ENCODE data around the gene FSIP1.
"Not testable (repeated sequence)": the region's sequence is repeated elsewhere in the genome, so short reads cannot be mapped to it uniquely, and the experiment has no call there.

FSIP1 gene

DNA sequence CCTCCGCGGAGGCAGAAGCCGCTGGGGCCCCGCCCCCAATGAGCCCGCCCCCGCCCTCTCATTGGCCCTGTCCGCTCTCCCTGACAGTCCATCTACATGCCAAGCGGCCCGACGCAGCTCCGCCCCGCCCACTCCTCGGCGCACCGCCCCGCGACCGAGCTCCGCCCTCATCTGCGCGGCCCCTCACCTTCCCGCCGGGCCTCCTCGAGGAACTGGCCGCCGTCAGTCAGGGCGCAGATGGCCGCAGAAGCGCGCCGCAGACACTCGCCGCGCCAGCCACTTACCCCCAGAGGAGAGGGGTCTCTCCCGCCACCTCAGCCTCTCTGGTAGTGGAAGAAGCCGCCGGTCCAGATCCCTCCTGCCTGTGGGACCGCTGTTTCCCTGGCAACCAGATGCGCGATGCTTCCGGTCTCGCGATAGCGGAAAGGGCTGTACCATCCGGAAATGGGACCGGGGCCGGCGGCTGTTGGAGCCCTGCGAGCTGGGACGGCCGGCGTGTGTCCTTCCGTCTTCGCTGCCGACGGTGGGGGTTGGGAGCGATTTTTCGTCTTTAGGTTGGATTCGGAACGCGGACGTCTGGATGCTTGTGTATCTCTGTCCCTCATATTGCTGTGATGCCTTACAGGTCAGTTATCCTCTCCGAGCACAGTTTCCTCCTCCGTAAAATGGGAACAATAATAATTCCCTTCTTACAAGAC, at the start of gene FSIP1:
FSIP1 (minus strand) TSS at position 401 of the 698 bp plus-strand sequence. CDS start 6,317 bp downstream, outside the sequence.
- peak; percentile 94 for DNase-seq

DNA sequence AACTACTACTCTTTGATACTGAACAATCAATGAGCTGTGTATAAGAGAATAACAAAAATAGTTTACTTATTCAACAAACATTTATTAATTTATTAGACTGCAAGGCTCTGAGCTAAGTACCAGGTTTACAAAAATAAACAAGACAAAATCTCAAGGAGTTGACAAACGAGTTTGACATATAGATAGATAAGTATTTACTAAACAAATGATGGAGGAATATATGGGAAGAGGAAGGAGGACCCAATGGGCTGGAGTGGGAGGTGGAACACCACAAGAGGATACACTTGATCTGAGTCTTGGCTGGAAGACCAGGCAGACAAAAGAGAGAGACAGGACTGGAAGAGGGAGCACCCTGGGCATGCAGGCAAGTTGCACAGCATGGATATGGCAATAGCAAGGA, 47.5 kb upstream of the FSIP1 start:
- DNase-seq = no peak

DNA sequence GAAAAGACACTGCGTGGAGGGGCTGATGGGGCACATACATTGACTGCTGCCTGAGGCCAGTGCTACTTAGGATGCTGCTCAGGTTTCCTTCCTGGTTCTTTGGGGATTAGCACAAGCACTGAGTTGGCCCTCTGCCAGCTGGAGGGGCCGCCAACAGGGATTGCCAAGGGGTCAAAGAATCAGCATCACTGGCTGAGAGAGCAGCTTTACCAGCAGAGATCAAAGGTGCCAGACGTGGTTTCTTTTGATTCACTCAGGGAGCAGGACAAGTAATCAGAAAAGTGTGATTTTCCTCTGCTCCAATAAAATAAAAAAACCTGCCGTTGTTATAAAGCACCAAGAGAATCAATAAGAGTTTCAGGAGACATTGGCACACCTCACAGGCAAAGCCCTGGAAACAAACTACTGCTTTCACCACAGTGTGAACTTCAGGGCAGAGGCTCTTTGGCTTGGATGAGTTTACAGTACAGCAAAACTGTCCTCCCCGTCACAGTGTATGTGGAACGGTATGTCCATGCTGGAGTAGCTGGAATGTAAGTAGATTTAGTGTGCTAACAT, 45.8 kb upstream of the FSIP1 start:
- DNase-seq = no peak

DNA sequence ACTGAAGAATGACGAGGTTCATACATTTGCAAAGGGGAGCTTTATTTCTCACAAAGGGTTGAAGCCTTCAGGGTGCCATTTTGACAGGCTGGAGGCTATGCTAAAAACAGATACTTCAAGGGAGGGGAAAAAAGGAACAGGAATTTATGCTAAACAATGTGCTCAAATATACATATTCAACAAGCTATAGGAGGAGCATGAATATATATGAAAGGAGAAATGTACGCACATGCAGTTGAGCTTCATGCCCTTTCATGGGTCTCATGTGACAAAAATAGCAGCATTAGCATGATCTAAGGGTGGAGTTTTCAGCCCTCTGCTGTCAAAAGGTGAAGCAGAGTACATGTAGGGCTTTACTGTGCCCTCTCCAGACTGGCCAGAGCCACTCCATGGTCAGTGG, 44.3 kb upstream of the FSIP1 start:
- no peak for DNase-seq

DNA sequence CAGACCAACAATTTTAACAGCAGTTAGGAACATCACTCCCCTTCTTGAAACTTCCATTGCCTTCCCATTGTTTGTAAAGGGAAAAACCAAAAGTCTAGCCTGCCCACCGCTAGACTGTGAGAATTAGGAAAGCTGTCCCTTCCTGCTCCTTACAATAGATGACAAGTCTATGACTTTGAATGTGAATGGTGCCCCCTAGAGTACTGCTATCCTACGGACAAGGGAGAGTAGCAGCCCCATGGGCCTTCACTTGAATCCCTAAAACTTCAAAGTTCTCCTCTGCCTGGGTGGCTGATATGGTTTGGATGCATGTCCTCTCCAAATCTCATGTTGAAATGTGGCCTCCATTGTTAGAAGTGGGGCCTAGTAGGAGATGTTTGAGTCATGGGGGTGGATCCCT, 41.0 kb upstream of the FSIP1 start:
- no peak for DNase-seq

DNA sequence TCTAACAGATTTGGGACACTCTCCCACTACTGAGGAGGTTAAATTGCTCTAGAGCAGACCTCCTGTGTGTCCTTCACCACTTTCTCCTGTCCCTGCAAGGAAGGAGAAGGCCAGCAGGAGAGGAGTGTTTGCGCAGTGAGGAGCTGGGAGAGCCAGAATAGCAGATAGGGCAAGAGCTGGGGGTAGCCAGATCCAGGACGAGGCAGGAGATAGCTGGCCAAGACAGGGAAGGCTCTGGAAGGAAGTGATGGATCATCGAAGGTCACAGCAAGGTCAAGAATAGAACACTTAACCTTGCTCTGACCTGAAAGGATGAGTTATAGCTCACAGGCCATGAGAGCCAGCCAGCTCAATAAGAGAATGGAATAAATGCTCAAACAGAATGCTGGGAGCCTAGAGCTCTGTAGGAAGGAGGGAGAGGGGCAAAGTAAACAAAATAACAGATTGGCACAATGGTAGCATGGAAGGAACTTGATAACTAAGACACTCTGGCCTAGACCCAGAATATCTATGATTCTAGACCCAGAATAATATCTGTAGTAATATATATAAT, 37.5 kb upstream of the FSIP1 start:
- DNase-seq = no peak

DNA sequence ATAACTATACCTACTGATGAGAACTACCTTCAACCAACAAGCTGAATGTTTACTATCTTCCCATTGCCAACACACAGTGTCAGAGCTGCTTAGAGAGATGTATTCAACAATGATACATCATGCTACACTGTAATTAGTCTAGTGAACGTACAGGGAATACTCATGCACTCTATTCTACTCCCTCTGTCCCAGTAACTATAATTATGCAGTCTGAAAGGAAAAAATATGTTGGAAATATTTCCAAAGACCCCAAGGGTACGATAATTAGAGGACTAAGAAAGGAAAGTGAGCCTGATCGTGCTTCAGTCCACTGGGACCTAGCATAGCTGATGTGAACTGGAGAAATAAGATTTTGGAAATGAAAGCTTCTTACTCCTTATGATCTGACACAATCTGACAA, 36.9 kb upstream of the FSIP1 start:
- DNase-seq = no peak

DNA sequence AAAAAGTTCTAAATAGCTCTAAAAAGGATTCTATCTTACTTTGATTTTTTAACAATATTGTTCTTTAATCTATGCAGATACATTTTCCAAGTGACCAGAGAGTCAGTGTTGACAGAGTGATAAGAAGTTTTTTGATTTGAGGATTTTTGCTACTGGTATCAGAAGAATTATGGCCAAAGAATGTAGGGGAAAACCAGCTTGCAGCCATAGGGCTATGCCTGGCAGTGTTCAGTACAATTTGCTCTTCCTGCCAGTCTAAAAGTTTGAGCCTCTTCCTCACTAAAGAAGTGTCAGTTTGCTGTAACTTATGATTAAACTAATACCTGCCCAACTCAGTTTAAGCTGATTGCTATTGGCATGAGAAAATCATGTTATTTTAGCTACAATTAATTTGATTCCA, 35.3 kb upstream of the FSIP1 start:
- no peak for DNase-seq

DNA sequence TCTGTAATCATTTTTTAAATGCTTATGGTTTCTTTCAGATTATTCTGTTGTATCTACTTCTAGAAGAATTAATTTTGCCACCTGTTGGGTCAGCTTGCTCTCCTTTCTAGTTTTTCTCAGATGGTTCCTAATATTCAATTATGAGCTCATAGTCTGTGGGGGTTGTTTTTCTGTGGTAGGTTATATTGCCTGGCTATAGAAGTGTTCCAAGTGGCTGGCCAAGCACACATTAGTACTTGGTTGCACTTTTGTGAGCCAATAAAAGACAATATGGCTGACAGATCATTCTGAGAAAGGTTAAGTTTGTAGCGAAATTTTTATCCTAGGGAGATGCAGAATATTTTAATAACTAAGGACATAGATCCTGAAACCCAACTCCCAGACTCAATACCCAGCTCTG, 31.8 kb upstream of the FSIP1 start:
- DNase-seq = no peak

DNA sequence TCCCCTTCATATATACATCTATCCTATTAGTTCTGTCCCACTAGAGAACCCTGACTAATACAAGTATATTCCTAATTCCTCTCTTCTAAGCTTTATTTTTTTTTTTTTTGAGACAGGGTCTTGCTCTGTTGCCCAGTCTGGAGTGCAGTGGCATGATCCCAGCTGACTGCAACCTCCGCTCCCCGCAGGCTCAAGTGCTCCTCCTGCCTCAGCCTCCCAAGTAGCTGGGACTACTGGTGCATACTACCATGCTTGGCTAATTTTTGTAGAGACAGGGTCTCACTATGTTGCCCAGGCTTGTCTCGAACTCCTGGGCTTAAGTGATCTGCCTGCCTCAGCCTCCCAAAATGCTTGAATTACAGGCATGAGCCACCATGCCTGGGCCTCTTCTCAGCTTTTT, 30.0 kb upstream of the FSIP1 start:
- not testable (repeated sequence) for DNase-seq

DNA sequence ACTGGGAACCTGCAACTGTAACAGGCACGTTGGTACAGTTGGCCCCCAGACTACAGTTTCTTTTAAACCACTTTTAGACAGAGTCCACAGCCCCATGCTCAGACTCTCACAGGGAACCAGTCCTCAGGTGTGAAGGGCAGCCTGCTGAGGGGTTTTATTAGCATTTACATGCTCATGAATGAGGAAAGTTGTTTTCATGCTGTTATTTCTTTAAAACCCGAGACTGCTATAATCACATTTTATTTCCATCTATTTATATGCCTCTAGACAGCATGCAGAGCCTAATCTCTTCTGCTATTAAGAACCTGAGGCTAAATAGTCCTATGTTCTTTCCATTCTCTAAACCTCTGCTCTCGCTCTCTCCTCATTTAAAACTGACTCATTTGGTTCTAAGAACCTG, 26.3 kb upstream of the FSIP1 start:
- no peak for DNase-seq

DNA sequence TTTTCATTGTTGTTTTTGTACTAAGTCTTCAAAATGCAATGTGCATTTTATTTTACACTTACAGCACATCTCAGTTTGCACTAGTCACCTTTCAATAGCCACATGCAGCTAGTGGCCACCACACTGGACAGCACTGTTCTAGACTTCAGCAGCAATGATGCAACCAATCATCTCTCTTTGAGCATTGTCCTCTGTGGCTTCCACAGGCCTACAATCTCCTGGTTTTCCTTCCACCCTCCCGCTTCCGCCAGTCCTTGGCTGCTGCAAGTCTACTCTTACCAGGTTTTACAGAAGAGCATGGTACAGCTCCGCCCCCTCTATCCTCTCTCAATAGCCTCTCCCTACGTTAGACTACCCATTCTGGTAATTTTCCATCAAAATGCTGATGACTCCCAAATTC, 25.1 kb upstream of the FSIP1 start:
- DNase-seq = no peak

DNA sequence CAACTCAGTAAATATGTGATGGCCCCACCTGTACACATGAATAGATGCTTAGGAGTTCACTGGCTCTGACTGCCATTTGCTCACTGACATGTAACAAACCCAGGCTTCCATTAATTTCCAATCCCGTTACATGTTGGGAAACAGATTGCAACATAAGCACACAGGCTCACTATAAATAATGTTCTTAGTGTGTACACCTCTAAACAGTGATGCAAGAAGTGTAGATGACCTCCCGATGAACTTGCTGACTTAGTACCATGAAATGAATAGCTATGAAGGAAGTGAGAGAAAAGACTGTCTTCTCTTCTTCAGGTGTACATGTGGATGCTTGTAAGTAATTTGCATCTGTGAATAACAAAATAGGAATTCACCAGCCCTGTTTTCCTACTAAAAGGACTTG, 21.4 kb upstream of the FSIP1 start:
- DNase-seq = no peak

DNA sequence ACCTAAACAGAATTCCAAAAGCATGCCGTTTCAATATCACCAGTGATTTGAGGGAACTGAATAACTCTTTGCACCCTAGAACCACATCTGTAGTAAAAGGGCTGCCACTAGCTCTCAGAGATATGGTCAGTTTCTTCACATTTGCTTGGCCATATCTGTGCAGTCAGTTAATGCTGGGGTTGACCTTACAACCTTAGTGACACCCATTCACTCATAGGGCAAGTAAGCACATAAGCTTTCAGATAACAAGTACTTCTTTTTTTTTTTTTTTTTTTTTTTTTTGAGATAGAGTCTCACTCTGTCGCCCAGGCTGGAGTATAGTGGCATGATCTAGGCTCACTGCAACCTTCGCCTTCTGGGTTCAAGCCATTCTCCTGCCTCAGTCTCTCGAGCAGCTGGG, 20.4 kb upstream of the FSIP1 start:
- no peak for DNase-seq

DNA sequence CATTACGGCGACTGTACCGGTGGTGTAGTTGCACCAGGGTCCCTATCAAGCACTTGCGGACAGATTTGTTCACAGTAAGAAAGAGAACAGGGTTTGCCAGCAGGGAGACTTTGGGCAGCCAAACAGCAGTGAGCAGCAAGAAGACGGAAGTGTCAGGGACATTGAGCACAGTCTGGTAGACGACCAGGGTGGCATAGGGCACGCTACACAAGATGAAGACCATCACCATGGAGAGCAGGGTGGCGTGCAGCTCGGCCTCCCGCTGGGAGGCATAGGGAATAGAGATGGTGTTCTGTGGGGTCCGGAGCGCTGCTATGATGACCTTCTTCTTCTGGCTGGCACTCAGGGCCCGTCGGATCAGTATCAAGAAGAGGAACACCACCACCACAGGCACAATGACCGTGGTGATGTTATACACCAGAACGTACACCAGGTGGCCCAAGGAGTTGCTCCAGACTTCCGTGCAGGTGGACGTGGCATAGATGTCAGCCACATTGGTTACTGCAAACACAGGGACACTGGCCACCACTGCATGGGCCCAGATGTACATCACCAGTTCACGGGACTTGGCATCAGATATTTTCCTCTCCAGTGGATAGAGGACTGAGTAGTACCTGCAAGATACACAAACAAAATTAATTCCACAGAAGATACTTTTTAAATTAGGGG, 19.1 kb upstream of the FSIP1 start:
- no peak for DNase-seq

DNA sequence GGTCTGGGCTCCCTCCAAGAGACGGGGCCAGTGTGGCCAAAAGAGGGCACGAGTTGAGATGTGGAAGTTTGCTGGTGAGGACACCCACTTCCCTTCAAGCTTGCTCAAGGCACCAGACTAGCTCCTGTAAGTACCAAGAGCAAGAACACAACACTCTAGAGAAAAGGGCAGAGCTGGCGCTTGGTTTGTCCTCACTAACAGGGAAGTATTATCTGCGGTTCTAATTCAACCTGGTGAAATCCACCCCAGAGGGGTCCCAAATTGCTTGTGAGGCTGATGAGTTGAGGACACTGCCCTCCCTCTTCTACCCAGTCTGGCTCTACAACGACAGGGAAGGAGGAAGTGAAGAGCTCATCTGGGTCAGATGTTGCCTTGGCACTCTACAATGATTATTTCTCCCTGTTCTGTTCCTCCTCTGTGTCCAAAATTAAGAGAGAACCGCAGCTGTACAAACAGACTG, 16.9 kb upstream of the FSIP1 start:
- no peak for DNase-seq

DNA sequence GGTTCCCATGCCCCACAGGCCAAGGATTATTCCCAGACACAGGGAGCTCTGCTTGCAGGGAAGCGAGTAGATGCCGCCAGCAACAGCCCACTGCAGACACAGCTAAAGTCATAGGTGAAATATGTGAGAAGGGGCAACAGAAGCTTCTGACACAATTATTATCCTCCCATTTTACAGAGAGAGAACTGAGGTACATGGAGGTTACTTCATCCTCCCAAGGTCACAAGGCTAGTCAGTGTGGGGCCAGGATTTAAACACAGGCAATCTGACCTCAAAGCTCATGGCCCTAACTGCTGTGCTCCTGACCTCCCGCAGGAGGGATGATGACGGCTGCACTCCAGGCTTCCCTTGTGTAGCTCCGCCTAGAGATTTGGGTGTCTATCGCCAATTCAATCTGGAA, 15.7 kb upstream of the FSIP1 start:
- no peak for DNase-seq

DNA sequence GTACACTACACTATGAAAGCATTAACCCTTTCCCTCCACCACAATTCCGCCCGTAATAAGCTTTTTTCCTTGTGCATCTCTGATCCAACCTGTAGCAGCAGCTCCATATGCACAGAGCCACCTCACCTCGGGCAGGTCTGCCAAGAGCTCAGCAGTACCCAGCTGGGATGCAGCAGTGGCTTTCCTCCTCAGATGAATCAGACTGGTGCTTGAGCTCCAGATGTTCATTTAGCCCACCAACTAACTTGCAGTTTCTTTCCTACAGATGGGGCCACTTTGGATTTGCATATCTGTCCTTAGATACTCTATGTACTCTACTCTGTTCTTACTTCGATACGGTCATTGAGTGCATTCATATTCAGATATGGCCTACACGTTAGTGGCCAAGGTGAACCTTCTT, 14.8 kb upstream of the FSIP1 start:
- DNase-seq = no peak

DNA sequence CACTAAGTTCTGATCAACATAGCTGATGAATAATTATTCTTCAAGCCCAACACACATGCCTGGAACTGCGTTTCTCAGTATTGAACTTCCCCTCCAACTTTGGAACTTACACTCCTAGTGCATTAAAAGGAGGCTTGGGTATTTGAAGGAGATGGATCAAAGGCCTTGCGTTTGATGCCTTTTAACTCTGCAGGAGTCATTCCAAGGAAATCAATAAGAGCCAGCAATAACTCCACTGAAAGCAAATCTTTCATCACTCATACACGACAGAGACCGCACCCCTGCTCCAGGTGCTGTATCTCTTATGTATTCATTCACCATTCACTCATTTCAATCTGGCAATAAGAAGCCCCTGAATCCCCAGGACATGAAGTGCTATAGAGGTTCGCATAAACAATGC, 14.0 kb upstream of the FSIP1 start:
- no peak for DNase-seq

DNA sequence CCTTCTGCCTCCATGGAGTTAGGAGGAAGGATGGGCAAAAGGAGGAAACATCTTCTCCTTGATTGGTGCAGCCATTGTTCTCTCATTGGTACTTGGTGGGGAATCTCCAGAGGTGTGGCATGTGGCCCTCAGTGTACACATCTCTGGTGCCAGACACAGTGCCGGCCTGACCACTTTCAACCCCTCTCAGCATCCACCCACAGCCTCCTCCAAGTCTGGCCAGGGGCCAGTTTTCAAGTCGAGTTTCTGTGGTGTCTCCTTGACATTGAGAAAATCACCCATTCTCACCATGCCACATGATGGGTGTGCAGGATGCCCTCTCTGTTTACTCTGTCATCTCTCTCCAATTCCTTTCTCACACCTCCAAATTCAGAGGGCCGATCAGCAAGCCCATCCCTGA, 12.8 kb upstream of the FSIP1 start:
- DNase-seq = no peak

DNA sequence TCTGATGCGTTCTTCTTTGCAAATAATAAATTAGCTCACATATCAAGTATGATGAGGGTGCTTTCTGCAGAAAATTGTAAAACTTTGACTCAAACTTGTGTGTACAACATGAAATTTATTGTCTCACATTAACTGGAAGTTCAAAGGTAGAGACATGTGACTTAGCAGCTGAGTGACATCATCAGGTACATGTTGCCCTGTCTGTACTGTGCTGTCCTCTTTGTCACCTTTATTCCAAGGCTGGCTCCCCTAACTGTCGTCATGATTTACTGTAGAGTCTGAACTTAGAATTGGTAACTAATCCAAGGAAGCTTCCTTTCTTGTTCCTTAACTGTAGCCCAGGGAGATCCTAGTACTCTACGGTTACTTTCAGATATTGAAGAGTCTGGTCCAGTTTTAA, 12.3 kb upstream of the FSIP1 start:
- DNase-seq = no peak

DNA sequence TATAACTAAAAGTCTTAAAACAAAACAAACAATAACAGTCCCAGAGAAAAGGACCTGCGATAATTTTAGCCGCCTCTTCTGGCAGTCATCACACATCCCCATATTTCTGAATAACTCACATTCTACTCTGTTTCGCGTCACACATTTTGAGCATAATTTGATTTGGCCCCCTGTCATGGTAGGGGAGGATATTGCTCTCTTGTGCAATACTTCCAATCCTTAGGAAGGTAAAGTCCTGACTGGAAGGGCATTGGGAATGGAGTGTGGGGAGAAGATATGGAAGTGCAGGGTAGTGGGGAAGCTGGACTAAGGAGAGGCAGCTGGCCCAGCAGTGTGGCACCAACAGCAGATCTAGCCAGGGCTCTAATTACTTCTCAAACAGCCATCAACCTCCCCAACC, 11.3 kb upstream of the FSIP1 start:
- no peak for DNase-seq

DNA sequence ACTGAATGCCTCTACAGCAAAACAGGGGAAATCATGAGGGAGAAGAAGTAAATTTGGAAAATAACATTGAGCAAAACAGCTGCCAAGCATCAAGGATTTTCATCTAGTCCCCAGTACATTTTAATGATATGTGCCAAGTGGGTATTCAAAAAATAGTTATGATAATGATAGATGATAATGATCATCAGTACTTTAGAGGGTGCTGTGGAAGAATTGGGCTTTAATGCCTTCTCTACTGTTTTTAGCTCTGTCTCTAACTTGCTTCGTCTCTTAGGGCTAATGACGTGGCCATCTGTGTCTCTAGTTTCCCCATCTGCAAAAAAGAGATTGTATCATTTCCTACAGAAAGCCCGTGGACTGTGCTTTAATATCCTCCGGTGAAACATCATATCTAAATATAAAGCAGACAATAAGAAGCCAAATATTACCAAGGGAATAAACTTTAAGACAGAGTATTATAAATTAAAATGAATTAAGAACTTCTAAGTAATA, 10.2 kb upstream of the FSIP1 start:
- no peak for DNase-seq
